Stomach (tissue), 9 donors: Measurements from ENCODE around the gene PLCH1. TPM values are rescaled to one million over a fixed set of nuclear protein-coding genes. Genes with fewer than 3 reads are reported as not detected.

ENCODE experiments used
- DNase-seq, 2 donors: peaks; one replicate each; pipeline versions ENCODE4 v3.0.0 to v3.0.0-alpha.2; 2013 to 2019
- H3K27ac ChIP-seq, 5 donors: fragments of 200-600 bp in 4 of 5; sonication (generic) in 4 of 5; one replicate each; pipeline ENCODE4 v1.5.1; 2013 to 2019; ENCODE audit warnings: mild to moderate bottlenecking in 1 of 5, moderate library complexity in 1 of 5
- H3K27me3 ChIP-seq, 3 donors: fragments of 200-600 bp; sonication (generic); one replicate each; pipeline ENCODE4 v1.5.1; 2017 to 2019; ENCODE audit warnings: mixed run types in 1 of 3
- H3K36me3 ChIP-seq, 4 donors: fragments of 200-600 bp; sonication (generic); 1 replicate in 3 of 4; 2 replicates in 1 of 4; pipeline ENCODE4 v1.5.1; 2016 to 2019
- H3K4me1 ChIP-seq, 4 donors: fragments of 200-600 bp; sonication (generic); one replicate each; pipeline ENCODE4 v1.5.1; 2016 to 2019
- H3K4me3 ChIP-seq, 4 donors: fragments of 200-600 bp; sonication (generic) in 3 of 4; one replicate each; pipeline ENCODE4 v1.5.1; 2016 to 2019; ENCODE audit warnings: mild to moderate bottlenecking in 1 of 4
- H3K9me3 ChIP-seq, 4 donors: fragments of 200-600 bp; sonication (generic); one replicate each; pipeline ENCODE4 v1.5.1; 2016 to 2019
- CTCF ChIP-seq, 7 experiments: fragments of 450-650 bp in 4 of 7; fragments of 200-600 bp in 3 of 7; sonication (generic) in 3 of 7; IDR thresholded peaks; one replicate each; pipeline ENCODE4 v1.5.1; 2016 to 2019; ENCODE audit warnings: antibody characterized with exemption in 7 of 7, control low read depth in 2 of 7, mild to moderate bottlenecking in 1 of 7
- EP300 ChIP-seq: sonication (generic); formaldehyde crosslinking; IDR thresholded peaks from one replicate; pipeline ENCODE4 v1.6.1; 2017; ENCODE audit warnings: antibody characterized with exemption
- POLR2A ChIP-seq, 4 donors: fragments of 450-650 bp; IDR thresholded peaks; one replicate each; pipeline ENCODE4 v1.6.1; 2016; ENCODE audit warnings: antibody characterized with exemption in 4 of 4, control low read depth in 2 of 4, mild to moderate bottlenecking in 1 of 4, moderate library complexity in 1 of 4
- POLR2AphosphoS5 ChIP-seq, 3 donors: sonication (generic); formaldehyde crosslinking; IDR thresholded peaks; one replicate each; pipeline ENCODE4 v1.6.1; 2016; ENCODE audit warnings: antibody characterized with exemption in 3 of 3
- WGBS, 5 donors: extraction: QIAGEN DNeasy Blood & Tissue Kit in 3 of 5; methylation state at CpG; one replicate each; pipeline versions ENCODE4 v1.1.5 to v1.1.7; 2013 to 2018; 5-methylcytosine and 5-hydroxymethylcytosine counted together
- intact Hi-C: fragments of 100-400 bp; cut with DNase I; formaldehyde crosslinking; loops from one replicate; pipeline ENCODE4 v1.15.1; 2023; ENCODE audit warnings: low total_unique reads
- polyA plus RNA-seq, 3 donors: library from polyadenylated mRNA; stranded (reverse); fragments of 200-250 nt; gene quantifications; one replicate each; pipeline ENCODE4 v1.2.3, GENCODE V29; 2013
- total RNA-seq, 5 donors: library from RNA; depleted of rRNA; stranded (reverse); fragments of >200 nt; gene quantifications; one replicate each; pipeline versions ENCODE4 v1.1.0 to v1.2.3, GENCODE V29; 2014 to 2016
- donor health status: healthy with polysubstance abuse.
- donor health status: Bipolar disorder and iron deficiency.
- donor health status: healthy.

PLCH1 gene
- total and polyA plus RNA-seq, 8 donors = 0.75 to 18.8 (median 3.3) TPM

GRCh38 chr3:155697542-155697941 is 47.3 kb downstream of the PLCH1 start:
- no peak overlapping the region for H3K27ac ChIP-seq
- H3K4me1 ChIP-seq = no peaks in the 10 kb centered on the region
- TF ChIP-seq EP300 = no peak
- TF ChIP-seq POLR2AphosphoS5 (IDR thresholded peaks at IDR 0.05) = no peak
- TF ChIP-seq POLR2A (IDR thresholded peaks at IDR 0.05) = no peak
- TF ChIP-seq CTCF (IDR thresholded peaks at IDR 0.05) = no peak
- WGBS, 5 donors = 79 to 97% (median 81%) methylated on average over 2 of the region's 2 CpGs
- no peak for DNase-seq
- no peaks in the 10 kb centered on the region for H3K9me3 ChIP-seq
- no peak overlapping the region for H3K4me3 ChIP-seq
- H3K36me3 ChIP-seq = no peaks in the 10 kb centered on the region
- intact Hi-C loops = no loop called here
- H3K27me3 ChIP-seq = no peaks in the 10 kb centered on the region

GRCh38 chr3:155690921-155691320 is 54.0 kb downstream of the PLCH1 start:
- no peak overlapping the region for H3K27ac ChIP-seq
- H3K36me3 ChIP-seq = no peaks in the 10 kb centered on the region
- H3K9me3 ChIP-seq = no peaks in the 10 kb centered on the region
- H3K4me3 ChIP-seq = no peak overlapping the region
- DNase-seq = no peak
- TF ChIP-seq POLR2A (IDR thresholded peaks at IDR 0.05) (no peak), POLR2AphosphoS5 (IDR thresholded peaks at IDR 0.05) (no peak), EP300 (no peak), CTCF (IDR thresholded peaks at IDR 0.05) (no peak)
- intact Hi-C loops = no loop called here
- no peaks in the 10 kb centered on the region for H3K27me3 ChIP-seq
- no peaks in the 10 kb centered on the region for H3K4me1 ChIP-seq

GRCh38 chr3:155688481-155688880 is 56.4 kb downstream of the PLCH1 start:
- Histone ChIP-seq H3K36me3 (no peaks in the 10 kb centered on the region), H3K27ac (no peak overlapping the region), H3K4me3 (no peak overlapping the region), H3K9me3 (no peaks in the 10 kb centered on the region), H3K4me1 (no peaks in the 10 kb centered on the region), H3K27me3 (no peaks in the 10 kb centered on the region)
- intact Hi-C loops = no loop called here
- WGBS, 5 donors = 93 to 100% (median 94%) methylated on average over 2 to 3 of the region's 3 CpGs
- no peak for DNase-seq
- TF ChIP-seq EP300 (no peak), POLR2AphosphoS5 (IDR thresholded peaks at IDR 0.05) (no peak), CTCF (IDR thresholded peaks at IDR 0.05) (no peak), POLR2A (IDR thresholded peaks at IDR 0.05) (no peak)

GRCh38 chr3:155683344-155683720 is 61.5 kb downstream of the PLCH1 start:
- Histone ChIP-seq H3K4me3 (no peak overlapping the region), H3K27me3 (no peaks in the 10 kb centered on the region), H3K27ac (no peak overlapping the region), H3K9me3 (no peaks in the 10 kb centered on the region), H3K4me1 (no peaks in the 10 kb centered on the region), H3K36me3 (no peaks in the 10 kb centered on the region)
- DNase-seq = no peak
- no peak for TF ChIP-seq CTCF (IDR thresholded peaks at IDR 0.05)
- no peak for TF ChIP-seq POLR2A (IDR thresholded peaks at IDR 0.05)
- TF ChIP-seq POLR2AphosphoS5 (IDR thresholded peaks at IDR 0.05) = no peak
- no peak for TF ChIP-seq EP300
- 65 to 79% (median 75%) methylated on average over 2 of the region's 2 CpGs for WGBS, 5 donors
- intact Hi-C loops = no loop called here
